GM18499 (cell line): ENCODE results near the gene RTRAF.

Source experiments
- ATAC-seq: cut with Tn5 transposase; IDR thresholded peaks from one replicate; pipeline ENCODE4 v1.9.1; 2021; ENCODE audit warnings: moderate number of reproducible peaks; ENCODE audit not compliant: insufficient read depth, unreplicated experiment

RTRAF gene

DNA sequence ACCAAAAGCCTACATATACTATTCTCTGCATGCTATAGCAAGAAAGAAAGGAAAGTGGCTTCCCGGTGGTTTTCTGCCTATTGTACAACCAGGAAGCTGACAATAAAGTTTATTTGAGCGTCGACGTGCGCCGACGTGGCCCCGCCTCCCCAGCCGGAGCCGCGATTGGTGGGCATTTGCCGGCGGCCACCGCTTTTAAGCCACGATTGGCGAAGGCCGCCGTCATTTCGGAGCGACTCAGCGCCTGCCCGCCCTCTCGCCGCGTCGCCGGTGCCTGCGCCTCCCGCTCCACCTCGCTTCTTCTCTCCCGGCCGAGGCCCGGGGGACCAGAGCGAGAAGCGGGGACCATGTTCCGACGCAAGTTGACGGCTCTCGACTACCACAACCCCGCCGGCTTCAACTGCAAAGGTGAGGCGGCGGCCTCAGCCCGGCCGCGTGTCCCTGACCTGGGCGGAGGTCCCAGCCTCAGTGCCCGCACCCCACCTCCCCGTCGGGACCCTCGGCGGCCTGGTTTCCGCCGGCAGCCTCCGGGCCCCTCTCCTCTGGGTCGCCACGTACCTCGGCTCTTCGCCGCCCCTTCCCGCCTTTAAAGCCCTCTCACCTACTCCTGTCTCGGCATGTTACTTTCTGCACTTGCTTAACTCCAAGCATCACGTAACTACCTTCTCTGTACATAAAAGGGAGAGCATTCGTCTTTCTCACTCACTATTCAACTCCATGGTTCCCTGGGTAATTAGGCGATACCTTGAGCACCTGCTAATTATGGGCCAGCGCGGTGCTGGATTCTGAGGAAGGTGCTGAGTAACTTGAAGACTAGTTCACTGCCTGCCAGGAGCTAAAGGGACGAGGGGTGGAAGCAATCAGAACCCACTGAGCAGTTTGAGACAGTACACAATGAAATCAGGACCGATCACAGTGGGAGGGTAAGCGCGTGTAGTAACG is at the start of gene RTRAF:
TSS of gene RTRAF (plus strand) at position 254 of the 942 bp plus-strand sequence. CDS start at position 348, 94 bp downstream.
- peak; percentile 60 for ATAC-seq

GRCh38 chr14:51939755-51940301 is 49.5 kb upstream of the RTRAF start:
- ATAC-seq = no peak

- ATAC-seq = no peak
Observed at GRCh38 chr14:51942971-51943370, 46.4 kb upstream of the RTRAF start.

GRCh38 chr14:51950007-51950406 is 39.3 kb upstream of the RTRAF start:
- no peak for ATAC-seq

DNA sequence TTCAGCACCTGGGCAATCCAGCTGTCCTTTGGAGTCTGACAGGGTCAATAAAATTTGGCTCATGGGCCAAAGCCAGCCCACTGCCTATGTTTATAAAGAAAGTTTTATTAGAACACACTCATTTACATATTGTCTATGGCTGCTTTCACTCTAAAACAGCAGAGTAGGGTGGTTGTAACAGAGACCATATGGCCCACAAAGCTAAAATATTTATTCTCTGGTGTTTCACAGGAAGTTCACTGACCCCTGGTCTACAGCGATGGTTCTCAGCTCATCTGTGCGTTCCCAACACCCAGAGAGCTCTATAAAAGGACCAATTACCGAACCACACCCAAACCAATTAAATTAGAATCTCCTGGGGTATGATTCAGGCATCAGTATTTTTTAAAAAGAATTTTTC is 37.7 kb upstream of the RTRAF start:
- ATAC-seq = no peak

DNA sequence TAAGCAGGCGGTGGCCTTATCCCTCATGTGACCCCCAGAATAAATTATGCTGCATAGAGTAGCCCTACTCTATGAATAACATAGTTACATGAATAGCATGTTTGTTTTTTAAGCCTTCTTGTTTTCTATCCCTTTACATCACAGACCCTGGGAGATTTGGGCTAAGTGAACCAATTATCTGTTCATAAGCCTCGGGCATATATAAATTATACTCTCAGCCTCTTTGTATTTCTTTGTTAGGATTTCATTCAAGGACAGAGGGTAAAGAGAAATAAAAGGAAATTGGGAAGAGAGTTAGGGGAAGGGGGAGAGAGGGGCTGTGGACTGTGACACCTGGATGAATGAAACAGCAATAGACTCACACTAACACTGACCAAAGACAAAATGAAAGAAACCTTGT is 35.3 kb upstream of the RTRAF start:
- no peak for ATAC-seq

DNA sequence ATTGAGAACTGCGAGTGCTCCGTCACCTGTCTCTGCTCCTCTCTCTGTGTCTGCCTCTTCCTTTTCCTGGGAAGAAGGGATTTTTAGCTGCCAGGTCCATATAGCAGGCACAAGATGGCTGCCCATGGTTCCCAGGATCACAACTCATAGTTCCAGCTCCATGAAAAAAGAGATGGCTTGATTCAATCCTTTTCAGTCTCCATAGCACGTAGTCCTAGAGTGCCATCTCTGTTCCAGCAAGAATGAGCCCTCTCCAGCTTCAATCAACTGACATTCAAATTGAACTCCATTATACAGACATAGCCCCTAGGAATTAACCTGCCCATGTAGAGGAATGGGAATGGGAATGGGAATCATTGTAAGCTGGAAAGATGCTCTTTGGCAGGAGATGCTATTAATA is 34.7 kb upstream of the RTRAF start:
- no peak for ATAC-seq

GRCh38 chr14:51957950-51958349 is 31.4 kb upstream of the RTRAF start:
- no peak for ATAC-seq

- no peak for ATAC-seq
Observed at GRCh38 chr14:51959928-51960327, 29.4 kb upstream of the RTRAF start.

- ATAC-seq = no peak
Observed at GRCh38 chr14:51960866-51961265, 28.5 kb upstream of the RTRAF start.

GRCh38 chr14:51962711-51963110 is 26.6 kb upstream of the RTRAF start:
- no peak for ATAC-seq

GRCh38 chr14:51963286-51963685 is 26.1 kb upstream of the RTRAF start:
- ATAC-seq = no peak

DNA sequence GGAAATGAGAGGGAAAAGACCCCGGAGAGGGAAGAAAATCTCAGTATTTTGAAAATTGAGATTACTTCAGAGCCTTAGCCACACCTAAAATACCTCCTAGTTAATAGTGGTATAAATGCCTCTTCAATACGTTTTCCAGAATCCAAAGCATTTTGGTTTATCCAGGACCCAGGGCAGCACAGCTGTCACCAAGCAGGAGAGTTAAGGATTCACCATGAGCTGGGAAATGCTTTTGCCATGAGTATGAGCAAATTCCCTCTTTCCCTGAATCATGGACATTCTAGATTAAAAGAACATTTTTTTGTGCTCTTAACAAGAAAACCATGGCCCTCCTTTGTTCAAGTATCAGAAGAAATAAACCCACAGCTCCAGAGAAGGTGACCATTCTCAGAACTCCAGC is 21.8 kb upstream of the RTRAF start:
- no peak for ATAC-seq

GRCh38 chr14:51969852-51970540 is 19.4 kb upstream of the RTRAF start:
- ATAC-seq = no peak

GRCh38 chr14:51972566-51972965 is 16.8 kb upstream of the RTRAF start:
- no peak for ATAC-seq

- ATAC-seq = no peak
Observed at GRCh38 chr14:51977075-51977474, 12.3 kb upstream of the RTRAF start.

- no peak for ATAC-seq
Observed at GRCh38 chr14:51978681-51979085, 10.7 kb upstream of the RTRAF start.

- no peak for ATAC-seq
Observed at GRCh38 chr14:51979088-51979709, 10.1 kb upstream of the RTRAF start.

DNA sequence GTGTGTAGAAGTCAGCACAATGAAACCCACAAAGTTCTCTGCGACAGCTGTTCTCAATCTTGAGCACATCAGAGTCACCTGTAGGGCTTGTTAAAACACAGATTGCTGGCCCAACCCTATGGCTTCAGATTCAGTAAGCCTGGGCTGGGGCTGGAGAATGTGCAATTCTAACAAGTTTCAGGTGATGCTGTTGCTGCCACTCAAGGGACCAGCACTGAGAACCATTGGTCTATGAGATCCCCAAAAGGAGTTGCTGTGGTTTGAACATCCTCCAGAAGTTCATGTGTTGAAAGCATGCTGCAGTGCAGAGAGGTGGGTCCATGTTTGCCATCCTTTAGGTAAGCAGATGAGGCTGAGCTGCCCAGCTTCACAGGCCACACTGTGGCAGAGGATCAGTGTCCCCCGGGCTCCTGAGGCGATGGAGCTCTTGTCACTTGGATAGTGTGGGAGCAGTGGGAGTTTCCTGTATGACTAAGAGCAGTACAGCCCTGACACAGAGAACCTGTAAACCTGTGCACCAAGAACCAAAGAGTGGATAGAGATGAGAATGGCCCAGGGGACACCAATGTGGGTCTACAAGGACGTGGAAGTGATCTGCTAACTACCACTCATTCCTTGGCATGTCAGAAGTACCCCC is 8.0 kb upstream of the RTRAF start:
- ATAC-seq = no peak

DNA sequence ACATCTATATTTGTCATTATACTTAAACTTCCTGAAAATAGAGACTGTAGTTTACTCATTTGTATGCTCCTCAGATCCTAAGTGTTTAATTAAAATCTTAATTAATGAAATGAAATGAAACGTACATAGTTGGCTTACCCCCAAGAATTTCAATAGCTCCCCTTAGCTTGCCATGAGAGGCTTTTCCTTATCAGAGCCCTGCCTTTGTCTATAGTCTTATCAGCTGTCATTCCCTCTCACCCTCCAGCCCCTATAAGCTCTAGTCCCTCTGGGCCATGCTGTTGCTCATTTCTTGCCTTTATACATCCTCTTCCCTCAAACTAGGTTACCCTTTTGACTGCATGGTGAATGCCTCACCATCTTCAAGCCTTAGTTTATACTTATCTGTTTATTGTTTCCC is 1.1 kb upstream of the RTRAF start:
- ATAC-seq = no peak
